ENCODE measurements around the gene GRM4. TPM values are rescaled to one million over a fixed set of nuclear protein-coding genes. Genes with fewer than 3 reads are reported as not detected.

GRM4 gene
- total and polyA plus RNA-seq, 10 of the 15 experiments (the other 5 are each of a cell fraction or from before 2014, with no cell fraction given), result 0.01 to 0.31 (median 0.05) TPM; not detected in 2

DNA sequence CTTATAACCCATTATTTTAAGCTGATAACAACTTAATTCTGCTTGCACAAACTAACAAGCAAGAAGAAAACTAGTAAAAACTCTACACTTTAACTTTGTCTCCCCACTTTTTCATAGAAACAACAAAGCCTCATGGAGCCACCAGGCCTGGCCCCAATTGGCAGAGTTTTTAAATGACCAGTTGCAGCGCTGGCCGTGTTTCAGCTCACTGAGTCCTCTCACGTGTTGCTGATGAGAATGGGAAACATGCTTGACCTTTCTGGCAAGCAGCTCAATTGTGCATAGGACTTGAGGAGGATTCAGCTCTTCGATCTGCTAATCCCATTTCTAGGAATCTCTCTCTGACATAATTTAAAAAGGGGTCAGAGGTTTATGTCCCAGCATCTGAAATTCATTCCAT is 24.5 kb upstream of the GRM4 start:
- Histone ChIP-seq H3K36me3 (ENCODE audit: control insufficient read depth in 2 of 2, insufficient read depth in 2 of 2, low read length in 1 of 2) (no peaks in the 10 kb centered on the region), H3K27ac (ENCODE audit: control insufficient read depth, insufficient read depth) (no peak overlapping the region), H4K20me1 (ENCODE audit: control insufficient read depth, insufficient read depth) (no peaks in the 10 kb centered on the region), H3K9me3 (replicated peaks; ENCODE audit: control insufficient read depth, insufficient read depth, low read length) (no peaks in the 10 kb centered on the region), H3K4me2 (ENCODE audit: control insufficient read depth, insufficient read depth) (no peak overlapping the region), H3K4me1 (ENCODE audit: control insufficient read depth, insufficient read depth, low read length) (no peaks in the 10 kb centered on the region), H3K9ac (ENCODE audit: control insufficient read depth, insufficient read depth, low read length) (no peak overlapping the region), H3K27me3 (replicated peaks in 1 of 2; ENCODE audit: control insufficient read depth in 2 of 2, insufficient read depth in 2 of 2, low read length in 1 of 2) (no peaks in the 10 kb centered on the region), H3K4me3 (no peak overlapping the region), H2AFZ (ENCODE audit: control insufficient read depth, low read depth, low read length) (no peak overlapping the region), H3K79me2 (ENCODE audit: control insufficient read depth, insufficient read depth, low read length) (no peaks in the 10 kb centered on the region)
- 57% methylated on average over 4 of the region's 4 CpGs for WGBS (ENCODE audit: insufficient coverage, insufficient replicate concordance, low lambda C conversion rate, missing lambda C conversion rate)
- ATAC-seq, result no peak
- POLR2A ChIA-PET, result no interaction called here
- TF ChIP-seq BCL11A (IDR thresholded peaks at IDR 0.05; ENCODE audit: low read depth, low read length) (no peak), PAX5 (IDR thresholded peaks at IDR 0.05; ENCODE audit: borderline replicate concordance, low read depth, low read length) (no peak), TCF7 (IDR thresholded peaks at IDR 0.05; ENCODE audit: borderline replicate concordance) (no peak), NR2C1 (IDR thresholded peaks at IDR 0.05) (no peak), MYB (IDR thresholded peaks at IDR 0.05; ENCODE audit: borderline replicate concordance, low read depth, low read length) (no peak), HCFC1 (IDR thresholded peaks at IDR 0.05; ENCODE audit: low read length) (no peak), GABPA (IDR thresholded peaks at IDR 0.05; ENCODE audit: low read depth) (no peak), STAT3 (IDR thresholded peaks at IDR 0.05; ENCODE audit: low read depth, low read length) (no peak), CREB1 (IDR thresholded peaks at IDR 0.05; ENCODE audit: low read depth) (no peak)
- TF ChIP-seq, protein P1, sequence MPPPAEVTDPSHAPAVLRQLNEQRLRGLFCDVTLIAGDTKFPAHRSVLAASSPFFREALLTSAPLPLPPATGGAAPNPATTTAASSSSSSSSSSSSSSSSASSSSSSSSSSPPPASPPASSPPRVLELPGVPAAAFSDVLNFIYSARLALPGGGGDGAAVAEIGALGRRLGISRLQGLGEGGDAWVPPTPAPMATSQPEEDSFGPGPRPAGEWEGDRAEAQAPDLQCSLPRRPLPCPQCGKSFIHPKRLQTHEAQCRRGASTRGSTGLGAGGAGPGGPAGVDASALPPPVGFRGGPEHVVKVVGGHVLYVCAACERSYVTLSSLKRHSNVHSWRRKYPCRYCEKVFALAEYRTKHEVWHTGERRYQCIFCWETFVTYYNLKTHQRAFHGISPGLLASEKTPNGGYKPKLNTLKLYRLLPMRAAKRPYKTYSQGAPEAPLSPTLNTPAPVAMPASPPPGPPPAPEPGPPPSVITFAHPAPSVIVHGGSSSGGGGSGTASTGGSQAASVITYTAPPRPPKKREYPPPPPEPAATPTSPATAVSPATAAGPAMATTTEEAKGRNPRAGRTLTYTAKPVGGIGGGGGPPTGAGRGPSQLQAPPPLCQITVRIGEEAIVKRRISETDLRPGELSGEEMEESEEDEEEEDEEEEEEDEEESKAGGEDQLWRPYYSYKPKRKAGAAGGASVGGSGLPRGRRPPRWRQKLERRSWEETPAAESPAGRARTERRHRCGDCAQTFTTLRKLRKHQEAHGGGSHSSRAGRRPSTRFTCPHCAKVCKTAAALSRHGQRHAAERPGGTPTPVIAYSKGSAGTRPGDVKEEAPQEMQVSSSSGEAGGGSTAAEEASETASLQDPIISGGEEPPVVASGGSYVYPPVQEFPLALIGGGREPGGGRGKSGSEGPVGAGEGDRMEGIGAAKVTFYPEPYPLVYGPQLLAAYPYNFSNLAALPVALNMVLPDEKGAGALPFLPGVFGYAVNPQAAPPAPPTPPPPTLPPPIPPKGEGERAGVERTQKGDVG (CRISPR knock-in tag; IDR thresholded peaks at IDR 0.05), result no peak
- CTCF ChIA-PET, result no interaction called here
- BruUV-seq (replicated peaks), result no TSS peak
- no peak for DNase-seq (ENCODE audit: low read depth, low spot score)
- SMC1A ChIA-PET (ENCODE audit: uncharacterized antibody, unreplicated experiment), result interaction anchor here (0.8 to 1.2 kb wide), 3 partner anchors 15 to 252 kb away, joined by 3 read pairs; no protein-coding TSS in a partner anchor
- in situ Hi-C loops (cut with MboI) (no loop called here), intact Hi-C loops (cut with micrococcal nuclease; ENCODE audit: unreplicated experiment) (no loop called here)
- no peak for FAIRE-seq
- RAD21 ChIA-PET (ENCODE audit: unreplicated experiment), result no interaction called here

Measured in GM12878 (cell line).